ENCODE measurements around the gene CD70. TPM values are rescaled to one million over a fixed set of nuclear protein-coding genes. Genes with fewer than 3 reads are reported as not detected.
"Not testable (repeated sequence)": the region's sequence is repeated elsewhere in the genome, so short reads cannot be mapped to it uniquely, and the experiment has no call there.

Gene CD70
- total RNA-seq, 2 experiments from 2014 or later: 15.2 to 15.3 TPM

- Mint-ChIP-seq H3K4me1 (peaks cover 20% of the 10 kb centered on the region), H3K36me3 (no peaks in the 10 kb centered on the region), H3K9me3 (no peaks in the 10 kb centered on the region), H3K4me3 (no peak overlapping the region), H3K27me3 (peaks cover 16% of the 10 kb centered on the region), H3K27ac (no peak overlapping the region)
- DNase-seq: no peak
Measured at GRCh38 chr19:6604906-6605305, 14.0 kb upstream of the CD70 start.

GRCh38 chr19:6602729-6603114, 11.8 kb upstream of the CD70 start:
- no peaks in the 10 kb centered on the region for H3K9me3 Mint-ChIP-seq
- H3K4me1 Mint-ChIP-seq: peaks cover 29% of the 10 kb centered on the region
- H3K27me3 Mint-ChIP-seq: peaks cover 3% of the 10 kb centered on the region
- no peak for DNase-seq
- H3K36me3 Mint-ChIP-seq: peaks cover 3% of the 10 kb centered on the region
- H3K4me3 Mint-ChIP-seq: no peak overlapping the region
- H3K27ac Mint-ChIP-seq: no peak overlapping the region

DNA sequence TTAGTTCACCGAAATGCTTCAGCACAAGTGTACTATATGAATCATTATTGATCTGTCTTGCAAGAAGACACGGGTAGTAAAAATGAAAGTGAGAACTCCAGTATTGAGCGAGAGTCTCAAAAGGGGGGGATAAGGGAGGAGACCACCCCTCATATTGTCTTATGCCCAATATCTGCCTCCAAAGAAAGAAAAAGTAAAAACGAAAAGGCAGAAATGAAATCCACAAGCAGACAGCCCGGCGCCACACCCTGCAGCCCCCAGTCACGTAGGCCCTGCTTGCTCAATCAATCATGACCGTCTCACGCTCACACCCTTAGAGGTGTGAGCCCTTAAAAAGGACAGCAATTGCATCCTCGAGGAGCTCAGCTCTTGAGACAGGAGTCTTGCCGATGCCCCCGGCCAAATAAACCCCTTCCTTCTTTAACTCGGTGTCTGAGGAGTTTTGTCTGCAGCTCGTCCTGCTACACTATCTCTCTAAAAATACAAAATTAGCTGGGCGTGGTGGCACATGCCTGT, 10.6 kb upstream of the CD70 start:
- peaks cover 29% of the 10 kb centered on the region for H3K4me1 Mint-ChIP-seq
- not testable (repeated sequence) for H3K27ac Mint-ChIP-seq, DNase-seq, H3K9me3 Mint-ChIP-seq, H3K4me3 Mint-ChIP-seq, H3K27me3 Mint-ChIP-seq, H3K36me3 Mint-ChIP-seq

DNA sequence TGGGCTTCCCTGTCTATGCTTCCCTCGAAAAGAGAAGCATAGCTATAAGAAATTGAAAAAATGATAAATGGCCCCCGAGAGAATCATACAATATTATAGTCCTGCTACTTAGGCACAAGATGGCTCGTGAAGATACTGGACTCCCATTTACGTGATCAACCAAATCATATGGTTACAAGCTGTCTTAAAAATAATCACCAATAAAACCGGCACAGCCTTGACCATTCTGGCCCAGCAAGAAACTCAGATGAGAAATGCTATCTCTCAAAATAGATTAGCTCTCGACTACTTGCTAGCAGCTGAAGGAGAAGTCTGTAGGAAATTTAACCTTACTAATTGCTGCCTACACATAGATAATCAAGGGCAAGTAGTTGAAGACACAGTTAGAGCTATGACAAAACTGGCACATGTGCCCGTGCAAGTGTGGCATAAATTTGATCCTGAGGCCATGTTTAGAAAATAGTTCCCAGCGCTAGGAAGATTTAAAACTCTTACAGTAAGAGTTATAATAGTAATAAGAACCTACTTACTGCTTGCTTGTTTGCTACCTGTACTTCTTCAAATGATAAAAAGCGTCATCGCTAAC, 10.1 kb upstream of the CD70 start:
- H3K27ac Mint-ChIP-seq: peak overlapping the region; percentile 11
- H3K4me3 Mint-ChIP-seq, H3K9me3 Mint-ChIP-seq: not testable (repeated sequence)

GRCh38 chr19:6599866-6600454, 9.0 kb upstream of the CD70 start:
- peaks cover 21% of the 10 kb centered on the region for H3K27me3 Mint-ChIP-seq
- no peaks in the 10 kb centered on the region for H3K9me3 Mint-ChIP-seq
- H3K4me1 Mint-ChIP-seq: peaks cover 33% of the 10 kb centered on the region
- no peak overlapping the region for H3K4me3 Mint-ChIP-seq
- H3K36me3 Mint-ChIP-seq: peaks cover 5% of the 10 kb centered on the region
- DNase-seq: no peak
- H3K27ac Mint-ChIP-seq: no peak overlapping the region

More for the DNA sequence above, 10.1 kb upstream of the CD70 start:
- not testable (repeated sequence) for DNase-seq, H3K36me3 Mint-ChIP-seq
- Mint-ChIP-seq H3K27me3 (peaks cover 12% of the 10 kb centered on the region), H3K4me1 (peaks cover 29% of the 10 kb centered on the region)

DNA sequence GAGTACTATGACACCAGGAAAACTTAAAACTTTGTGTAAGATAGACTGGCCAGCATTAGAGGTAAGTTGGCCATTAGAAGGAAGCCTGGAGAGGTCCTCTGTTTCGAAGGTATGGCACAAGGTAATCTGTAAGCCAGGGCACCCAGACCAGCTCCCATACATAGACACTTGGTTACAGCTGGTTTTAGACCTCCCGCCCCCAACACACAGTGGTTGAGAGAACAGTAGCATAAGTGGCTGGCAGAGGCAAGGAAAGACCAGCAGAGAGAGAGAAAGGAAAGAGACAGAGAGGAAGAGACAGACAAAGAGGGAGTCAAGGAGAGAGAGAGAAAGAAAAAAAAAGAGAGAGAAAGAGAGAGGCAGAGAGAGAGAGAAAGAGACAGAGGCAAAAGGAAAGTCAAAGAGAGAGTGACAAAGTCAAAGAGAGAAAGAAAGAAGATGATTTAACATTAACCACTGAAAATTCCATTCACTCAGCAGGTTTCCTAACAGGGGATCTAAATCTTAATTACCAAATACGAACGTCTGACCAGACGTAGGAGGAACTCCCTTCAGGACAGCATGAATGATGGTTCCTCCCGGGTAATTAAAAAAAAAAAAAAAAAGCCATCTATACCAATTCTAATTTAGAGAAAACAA, 7.4 kb upstream of the CD70 start:
- H3K27me3 Mint-ChIP-seq: peaks cover 30% of the 10 kb centered on the region
- not testable (repeated sequence) for H3K9me3 Mint-ChIP-seq, DNase-seq, H3K36me3 Mint-ChIP-seq
- peaks cover 34% of the 10 kb centered on the region for H3K4me1 Mint-ChIP-seq
- H3K27ac Mint-ChIP-seq: peak overlapping the region; percentile 71
- H3K4me3 Mint-ChIP-seq: peak overlapping the region; percentile 48

GRCh38 chr19:6597471-6598253, 6.7 kb upstream of the CD70 start:
- peaks cover 34% of the 10 kb centered on the region for H3K27me3 Mint-ChIP-seq
- not testable (repeated sequence) for H3K4me3 Mint-ChIP-seq, H3K9me3 Mint-ChIP-seq, H3K27ac Mint-ChIP-seq, H3K36me3 Mint-ChIP-seq, DNase-seq
- peaks cover 35% of the 10 kb centered on the region for H3K4me1 Mint-ChIP-seq

- Mint-ChIP-seq H3K27me3 (peaks cover 42% of the 10 kb centered on the region), H3K27ac (no peak overlapping the region), H3K4me1 (peaks cover 39% of the 10 kb centered on the region), H3K36me3 (peaks cover 5% of the 10 kb centered on the region), H3K4me3 (no peak overlapping the region), H3K9me3 (no peaks in the 10 kb centered on the region)
- DNase-seq: no peak
Measured at GRCh38 chr19:6596621-6597020, 5.7 kb upstream of the CD70 start.

DNA sequence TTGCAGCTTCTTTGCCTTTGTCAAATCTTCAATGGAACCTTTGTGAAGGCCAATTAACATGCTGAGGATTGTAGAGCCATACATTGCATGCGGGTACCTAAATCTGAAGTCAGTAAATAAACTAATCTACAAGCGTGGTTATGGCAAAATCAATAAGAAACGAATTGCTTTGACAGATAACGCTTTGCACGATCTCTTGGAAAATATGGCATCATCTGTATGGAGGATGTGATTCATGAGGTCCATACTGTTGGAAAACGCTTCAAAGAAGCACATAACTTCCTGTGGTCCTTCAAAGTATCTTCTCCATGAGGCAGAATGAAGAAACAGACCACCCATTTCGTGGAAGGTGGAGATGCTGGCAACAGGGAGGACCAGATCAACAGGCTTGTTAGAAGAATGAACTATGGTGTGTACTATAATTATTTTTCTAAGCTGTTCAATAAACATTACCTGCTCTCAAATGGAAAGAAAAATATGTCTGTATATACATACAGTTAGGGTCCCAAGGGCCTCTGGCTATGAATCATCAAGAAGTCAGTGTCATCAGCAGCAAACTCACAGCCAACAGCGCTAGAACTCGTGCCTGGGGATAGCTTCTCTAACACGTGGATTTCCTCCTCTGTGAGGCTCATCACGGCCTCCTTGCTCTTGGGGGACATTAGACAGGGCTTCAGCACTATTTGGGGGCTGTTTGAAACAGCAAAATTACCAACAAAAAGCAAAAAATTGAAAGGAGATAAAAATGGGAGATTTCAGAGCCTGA, 2.9 kb upstream of the CD70 start:
- peak overlapping the region; percentile 83 for H3K27ac Mint-ChIP-seq

GRCh38 chr19:6590258-6590826, 608 bp downstream of the CD70 start:
- Mint-ChIP-seq H3K36me3 (peaks cover 4% of the 10 kb centered on the region), H3K27me3 (peaks cover 83% of the 10 kb centered on the region), H3K27ac (peak overlapping the region; percentile 59), H3K4me3 (peak overlapping the region; percentile 92), H3K9me3 (no peaks in the 10 kb centered on the region), H3K4me1 (peaks cover 53% of the 10 kb centered on the region)
- peak; percentile 40 for DNase-seq

More for the DNA sequence above, 2.9 kb upstream of the CD70 start:
- Mint-ChIP-seq H3K9me3 (no peaks in the 10 kb centered on the region), H3K4me1 (peaks cover 48% of the 10 kb centered on the region), H3K36me3 (peaks cover 5% of the 10 kb centered on the region), H3K27me3 (peaks cover 67% of the 10 kb centered on the region), H3K4me3 (no peak overlapping the region)
- DNase-seq: no peak

- Mint-ChIP-seq H3K9me3 (no peaks in the 10 kb centered on the region), H3K4me3 (peak overlapping the region; percentile 92), H3K27ac (peak overlapping the region; percentile 18), H3K4me1 (peaks cover 51% of the 10 kb centered on the region), H3K36me3 (peaks cover 4% of the 10 kb centered on the region), H3K27me3 (peaks cover 84% of the 10 kb centered on the region)
- no peak for DNase-seq
Measured at GRCh38 chr19:6589711-6590257, 1.2 kb downstream of the CD70 start.

- no peak for DNase-seq
- Mint-ChIP-seq H3K27ac (no peak overlapping the region), H3K4me1 (peaks cover 45% of the 10 kb centered on the region), H3K4me3 (peak overlapping the region; percentile 92), H3K27me3 (peaks cover 87% of the 10 kb centered on the region), H3K36me3 (peaks cover 4% of the 10 kb centered on the region), H3K9me3 (no peaks in the 10 kb centered on the region)
Measured at GRCh38 chr19:6588508-6589345, 2.2 kb downstream of the CD70 start.

GRCh38 chr19:6587998-6588507, 2.9 kb downstream of the CD70 start:
- DNase-seq: no peak
- Mint-ChIP-seq H3K4me1 (peaks cover 42% of the 10 kb centered on the region), H3K9me3 (no peaks in the 10 kb centered on the region), H3K27me3 (peaks cover 80% of the 10 kb centered on the region), H3K4me3 (peak overlapping the region; percentile 92), H3K27ac (no peak overlapping the region), H3K36me3 (peaks cover 4% of the 10 kb centered on the region)

Measured in activated naive CD8-positive, alpha-beta T cell treated with anti-CD3 and anti-CD28 coated beads for 36 hours (primary cell).